GM23248 (cell line): ENCODE measurements around the gene STON2.

Experiments
- EZH2 ChIP-seq: fragments of 200-600 bp; sonication (generic); IDR thresholded peaks from 2 replicates; pipeline ENCODE4 v1.6.1; 2018; ENCODE audit warnings: antibody characterized with exemption, mild to moderate bottlenecking; ENCODE audit not compliant: insufficient read depth, poor library complexity, severe bottlenecking
- EZH2phosphoT487 ChIP-seq: fragments of 200-600 bp; sonication (generic); IDR thresholded peaks from 2 replicates; pipeline ENCODE4 v1.6.1; 2018; ENCODE audit warnings: antibody characterized with exemption, moderate library complexity, mild to moderate bottlenecking, low read depth; ENCODE audit not compliant: insufficient read depth

- TF ChIP-seq EZH2: no peak
- no peak for TF ChIP-seq EZH2phosphoT487
Observed at GRCh38 chr14:81367563-81367962, 32.6 kb downstream of the STON2 start.
